Epithelial cell of proximal tubule (primary cell): ENCODE data around the gene POLDIP2. TPM values are rescaled to one million over a fixed set of nuclear protein-coding genes. Genes with fewer than 3 reads are reported as not detected.

Experiments
- DNase-seq: peaks from one replicate; pipeline ENCODE4 v3.0.0-alpha.2; 2011; ENCODE audit warnings: low read depth
- H3K4me3 ChIP-seq: 2 replicates; pipeline ENCODE4 v1.5.1; 2011; ENCODE audit warnings: low read depth, mild to moderate bottlenecking, low read length
- CTCF ChIP-seq: conservative IDR thresholded peaks from 2 replicates; pipeline ENCODE4 v1.5.1; 2012; ENCODE audit warnings: low read depth, mild to moderate bottlenecking, low read length
- total RNA-seq: library from RNA; depleted of rRNA; stranded (reverse); fragments of >200 nt; gene quantifications from 2 replicates; pipeline ENCODE4 v1.2.3, GENCODE V29; 2015

Gene POLDIP2
- total RNA-seq, 1 donor from 2014 or later = 96.4 TPM

GRCh38 chr17:28381141-28381825, 24.0 kb upstream of the POLDIP2 start:
- peak overlapping the region; percentile 27 for H3K4me3 ChIP-seq
- peak; percentile 59 for TF ChIP-seq CTCF
- no peak for DNase-seq

- DNase-seq = no peak
- TF ChIP-seq CTCF = no peak
- no peak overlapping the region for H3K4me3 ChIP-seq
Measured at GRCh38 chr17:28379814-28380801, 22.8 kb upstream of the POLDIP2 start.

- H3K4me3 ChIP-seq = no peak overlapping the region
- no peak for TF ChIP-seq CTCF
- no peak for DNase-seq
Measured at GRCh38 chr17:28372945-28373274, 15.6 kb upstream of the POLDIP2 start.

GRCh38 chr17:28372203-28372944, 15.0 kb upstream of the POLDIP2 start:
- TF ChIP-seq CTCF = no peak
- no peak for DNase-seq
- no peak overlapping the region for H3K4me3 ChIP-seq

GRCh38 chr17:28371245-28372202, 14.2 kb upstream of the POLDIP2 start, which contains the start of gene SARM1:
TSS of gene SARM1 (plus strand) at chr17:28371694. CDS start at chr17:28372033, 339 bp downstream.
- TF ChIP-seq CTCF = no peak
- no peak for DNase-seq
- H3K4me3 ChIP-seq = no peak within 1 kb of the TSS

GRCh38 chr17:28370744-28371103, 13.4 kb upstream of the POLDIP2 start:
- DNase-seq = no peak
- TF ChIP-seq CTCF = no peak
- no peak overlapping the region for H3K4me3 ChIP-seq
